ENCODE results near the gene FOXA2. TPM values are rescaled to one million over a fixed set of nuclear protein-coding genes. Genes with fewer than 3 reads are reported as not detected.

The FOXA2 gene
- total and polyA plus RNA-seq, 2 of the 13 experiments (the other 11 are each of a cell fraction or from before 2014, with no cell fraction given) = 8.8 to 12.2 TPM

- TF ChIP-seq MLXIP (CRISPR knock-in tag; IDR thresholded peaks at IDR 0.05; ENCODE audit: borderline replicate concordance) = 0 out of 2 replicates have a peak, but pooled peaks have one; percentile 27
- TF ChIP-seq HDAC6 (IDR thresholded peaks at IDR 0.05; ENCODE audit: low read depth, low read length) = no peak
- no peak for TF ChIP-seq JUNB (CRISPR knock-in tag; IDR thresholded peaks at IDR 0.05; ENCODE audit: borderline replicate concordance)
- TF ChIP-seq DR1 (CRISPR knock-in tag; IDR thresholded peaks at IDR 0.05) = no peak
- TF ChIP-seq ATF6 (CRISPR knock-in tag; conservative IDR thresholded peaks at IDR 0.05) = no peak
- TF ChIP-seq ZNF263 (CRISPR knock-in tag; IDR thresholded peaks at IDR 0.05) = peak; percentile 32; the same call in 1 of the 2 replicates
- TF ChIP-seq PBX3 (CRISPR knock-in tag; IDR thresholded peaks at IDR 0.05; ENCODE audit: borderline replicate concordance) = no peak
- TF ChIP-seq DMTF1 (CRISPR knock-in tag; IDR thresholded peaks at IDR 0.05) = 0 out of 2 replicates have a peak, but pooled peaks have one; percentile 57
- TF ChIP-seq ZNF747 (CRISPR knock-in tag; IDR thresholded peaks at IDR 0.05; ENCODE audit: borderline replicate concordance) = no peak
- peak; percentile 90 for TF ChIP-seq POLR2G (IDR thresholded peaks at IDR 0.05; ENCODE audit: low read depth, low read length)
- TF ChIP-seq ZBTB33 (CRISPR knock-in tag; IDR thresholded peaks at IDR 0.05) = peak; percentile 97
- no peak for TF ChIP-seq ZFP82 (CRISPR knock-in tag; IDR thresholded peaks at IDR 0.05; ENCODE audit: borderline replicate concordance)
- no peak for TF ChIP-seq ZNF44 (CRISPR knock-in tag; IDR thresholded peaks at IDR 0.05)
- TF ChIP-seq MYC (CRISPR knock-in tag; IDR thresholded peaks at IDR 0.05; ENCODE audit: borderline replicate concordance) = 0 out of 2 replicates have a peak, but pooled peaks have one; percentile 19
- TF ChIP-seq LCORL (IDR thresholded peaks at IDR 0.05) = no peak
- TF ChIP-seq LCORL (CRISPR knock-in tag; IDR thresholded peaks at IDR 0.05) = peak; percentile 70
- no peak for TF ChIP-seq KMT2A (CRISPR knock-in tag; IDR thresholded peaks at IDR 0.05)
These were observed 4.4 kb downstream of the FOXA2 start (continued) for GRCh38 chr20:22579711-22580697.
